ENCODE data around the gene DVL2.

Gene DVL2

GRCh38 chr17:7234083-7234951 lies at the start of gene DVL2:
Gene DVL2 (minus strand): TSS chr17:7234517. CDS start chr17:7234262, 255 bp downstream.
- H3K27ac ChIP-seq: peak within 1 kb of the TSS; percentile 90 to 91
- peak within 1 kb of the TSS; percentile 93 for H3K4me3 ChIP-seq
- no peak for TF ChIP-seq CTCF (IDR thresholded peaks at IDR 0.05)
- peak; percentile 96 for DNase-seq (ENCODE audit: low spot score)

GRCh38 chr17:7283471-7284216 lies 49.3 kb upstream of the DVL2 start:
- no peak for DNase-seq (ENCODE audit: low spot score)
- no peak overlapping the region for H3K4me3 ChIP-seq
- no peak for TF ChIP-seq CTCF (IDR thresholded peaks at IDR 0.05)
- no peak overlapping the region for H3K27ac ChIP-seq

GRCh38 chr17:7282752-7283321 lies 48.5 kb upstream of the DVL2 start:
- no peak for DNase-seq (ENCODE audit: low spot score)
- Histone ChIP-seq H3K27ac (peak overlapping the region; percentile 87 to 90), H3K4me3 (peak overlapping the region; percentile 71)
- no peak for TF ChIP-seq CTCF (IDR thresholded peaks at IDR 0.05)

- Histone ChIP-seq H3K4me3 (peak overlapping the region; percentile 71), H3K27ac (peak overlapping the region; percentile 87 to 90)
- TF ChIP-seq CTCF (IDR thresholded peaks at IDR 0.05): no peak
- no peak for DNase-seq (ENCODE audit: low spot score)
Measured at GRCh38 chr17:7281953-7282751, 47.8 kb upstream of the DVL2 start.

- DNase-seq (ENCODE audit: low spot score): peak; percentile 95
- no peak for TF ChIP-seq CTCF (IDR thresholded peaks at IDR 0.05)
- H3K27ac ChIP-seq: peak within 1 kb of the TSS; percentile 87 to 90
- H3K4me3 ChIP-seq: peak within 1 kb of the TSS; percentile 71
Measured at GRCh38 chr17:7281074-7281952, 47.0 kb upstream of the DVL2 start, which contains the start of gene SLC2A4. Gene SLC2A4 (plus strand): TSS chr17:7281718. CDS start chr17:7281935, 217 bp downstream.

All from coronary artery (tissue), 2 donors.